KBM-7 (cell line): ENCODE data around the gene NBEA.
"Not testable (repeated sequence)": the region's sequence is repeated elsewhere in the genome, so short reads cannot be mapped to it uniquely, and the experiment has no call there.

Experiments
- DNase-seq: peaks from one replicate; pipeline ENCODE4 v3.0.0-alpha.2; 2015
- in situ Hi-C: fragments of 300-500 bp; cut with MboI; formaldehyde crosslinking; loops from 2 replicates; pipeline ENCODE4 v1.14.3; 2020; ENCODE audit warnings: low sequenced_read_pairs, low pct_unique_long_range_greater_than_20kb, mixed read lengths

Gene NBEA

DNA sequence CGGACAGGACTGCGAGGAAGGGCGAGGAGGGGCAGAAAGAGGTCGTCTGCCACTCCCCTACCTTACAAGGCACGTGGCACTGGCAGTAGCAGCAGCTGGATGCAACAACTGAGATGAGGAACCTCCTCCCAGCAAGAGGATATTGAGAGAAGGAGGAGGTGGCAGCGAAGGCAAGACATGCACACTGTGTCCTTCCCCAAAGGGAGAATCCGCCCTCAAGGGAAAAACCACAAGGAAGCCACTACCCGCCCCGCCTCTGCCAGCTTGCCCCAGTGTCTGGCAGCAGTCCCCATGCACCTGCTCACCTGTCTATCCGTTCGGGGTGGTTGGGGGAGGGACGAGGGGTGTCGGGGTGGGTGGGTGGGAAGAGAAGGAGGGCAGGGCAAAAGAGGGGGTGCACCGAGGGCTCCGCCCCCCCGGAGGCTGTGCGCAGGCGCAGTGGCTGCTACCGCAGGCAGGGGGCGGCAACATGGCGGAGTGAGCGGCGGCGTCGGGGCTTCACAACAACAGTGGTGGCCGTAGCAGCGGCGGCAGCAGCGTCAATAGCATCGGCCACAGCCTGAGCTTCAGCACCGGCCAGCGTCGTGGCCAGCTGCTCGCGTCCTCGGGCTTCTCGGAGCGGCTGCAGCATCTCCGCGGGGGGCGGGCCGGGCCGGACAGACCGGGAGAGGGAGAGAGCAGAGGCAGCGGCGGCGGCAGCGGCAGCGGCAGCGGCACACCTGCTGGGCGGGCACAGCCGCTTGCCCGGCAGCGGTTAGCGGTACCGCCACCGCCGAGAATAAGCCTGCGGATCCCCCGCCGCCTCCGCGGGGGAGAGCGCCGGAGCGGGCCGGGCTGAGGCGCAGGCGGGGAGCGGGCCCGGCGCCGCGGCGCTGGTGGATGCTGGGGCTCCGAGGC is at the start of gene NBEA:
Gene NBEA, plus strand, starts transcription at position 436 of the 897 bp plus-strand sequence. CDS start 551 bp downstream, outside the sequence.
- in situ Hi-C loops = no loop called here
- peak; percentile 88 for DNase-seq

GRCh38 chr13:34894756-34895155 is 47.3 kb upstream of the NBEA start:
- in situ Hi-C loops = no loop called here
- no peak for DNase-seq

DNA sequence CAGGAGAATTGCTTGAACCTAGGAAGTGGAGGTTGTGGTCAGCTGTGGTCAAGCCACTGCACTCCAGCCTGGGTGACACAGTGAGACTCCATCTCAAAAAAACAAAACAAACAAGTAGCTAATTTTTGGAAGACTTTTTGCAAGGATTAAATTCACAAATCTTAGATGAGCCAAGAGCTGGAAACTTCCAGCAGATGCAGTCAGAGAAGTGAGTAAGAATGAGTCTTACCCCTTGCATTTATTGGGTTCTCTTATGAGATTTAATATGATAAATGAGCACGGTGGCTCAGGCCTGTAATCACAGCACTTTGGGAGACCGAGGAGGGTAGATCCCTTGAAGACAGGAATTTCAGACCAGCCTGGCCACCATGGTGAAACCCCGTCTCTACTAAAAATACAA is 44.9 kb upstream of the NBEA start:
- no peak for DNase-seq
- in situ Hi-C loops = no loop called here

GRCh38 chr13:34899888-34900287 is 42.2 kb upstream of the NBEA start:
- in situ Hi-C loops = no loop called here
- DNase-seq = no peak

DNA sequence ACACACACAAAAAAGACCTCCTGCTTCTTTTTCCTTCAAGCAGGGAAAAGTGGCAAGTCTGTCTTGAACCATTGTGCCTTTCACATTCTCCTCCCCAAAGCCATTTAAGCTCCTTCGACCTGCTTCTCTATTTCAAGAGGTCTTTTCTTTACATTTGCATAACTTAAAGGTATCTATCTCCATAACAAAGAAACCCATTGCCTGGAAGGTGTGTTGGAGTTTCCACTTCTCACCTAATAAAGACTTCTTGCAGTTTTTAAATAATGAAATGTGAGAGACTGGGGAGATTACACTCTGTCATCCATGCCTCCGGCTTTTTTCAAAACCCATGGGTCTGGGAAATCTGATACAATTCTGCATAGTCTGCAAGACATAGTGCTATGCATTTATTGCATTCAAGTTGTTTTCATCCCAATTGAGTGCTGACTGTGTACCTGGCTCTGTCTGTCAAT is 41.8 kb upstream of the NBEA start:
- in situ Hi-C loops = no loop called here
- DNase-seq = no peak

DNA sequence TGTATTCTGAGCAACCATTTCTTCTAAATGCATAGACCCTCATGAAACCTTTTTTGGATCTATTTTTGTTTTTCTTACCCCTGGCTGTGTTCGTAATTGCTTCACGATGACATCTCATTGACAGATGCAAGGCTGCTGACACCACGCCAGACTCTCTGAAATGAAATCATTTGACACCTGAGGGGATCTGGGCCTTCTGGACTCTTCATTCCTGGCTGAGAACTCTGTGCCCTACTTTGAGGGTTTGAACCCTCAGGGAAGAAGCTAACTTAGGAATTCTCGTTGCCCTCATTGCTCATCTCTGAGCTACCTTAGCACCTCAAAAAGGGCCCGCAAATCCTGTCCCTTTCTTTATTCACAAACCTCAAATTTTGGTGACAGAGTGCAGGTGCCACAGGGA is 40.5 kb upstream of the NBEA start:
- in situ Hi-C loops = no loop called here
- DNase-seq = no peak

GRCh38 chr13:34911159-34911558 is 30.9 kb upstream of the NBEA start:
- no peak for DNase-seq
- in situ Hi-C loops = no loop called here

GRCh38 chr13:34913040-34913439 is 29.0 kb upstream of the NBEA start:
- peak; percentile 50 for DNase-seq

GRCh38 chr13:34914416-34914815 is 27.7 kb upstream of the NBEA start:
- in situ Hi-C loops = no loop called here
- no peak for DNase-seq

More at GRCh38 chr13:34913040-34913439, 29.0 kb upstream of the NBEA start:
- in situ Hi-C loops = no loop called here

DNA sequence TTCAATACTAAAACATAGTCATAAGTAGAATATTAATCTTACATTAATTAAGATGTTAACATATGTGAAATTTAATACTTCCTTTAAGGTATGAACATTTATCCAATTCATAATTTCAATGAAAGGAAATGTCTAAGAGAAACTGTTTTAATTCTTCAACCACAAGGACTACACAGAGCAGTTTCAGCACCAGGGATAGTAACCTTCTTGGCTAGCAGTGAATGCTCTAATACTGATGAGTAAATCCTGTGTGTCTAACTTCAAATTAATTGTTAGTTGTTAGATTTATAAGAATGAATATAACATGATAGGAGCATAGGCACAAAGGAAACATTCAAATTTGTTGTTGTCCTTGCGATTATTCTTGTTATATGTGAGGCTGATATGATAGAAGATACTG is 15.6 kb upstream of the NBEA start:
- DNase-seq = peak; percentile 17
- in situ Hi-C loops = no loop called here

DNA sequence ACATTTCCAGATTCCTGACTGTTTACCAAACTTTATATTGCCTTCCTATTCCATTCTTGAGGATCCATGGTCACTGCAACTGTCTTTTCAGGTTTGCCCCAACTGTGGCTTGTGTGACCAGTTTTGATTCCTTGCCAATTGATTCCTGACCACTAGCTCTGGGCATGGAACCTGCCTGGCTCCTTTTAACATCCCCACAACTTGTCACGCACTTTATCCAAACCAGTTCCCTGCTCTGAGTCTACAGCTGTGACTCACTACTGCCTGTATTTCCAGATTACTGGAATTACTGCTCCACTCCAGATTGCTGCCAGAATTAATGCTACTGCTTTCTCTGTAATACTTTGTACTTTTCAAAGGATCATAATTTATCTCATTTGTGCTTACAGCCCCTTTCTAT is 13.4 kb upstream of the NBEA start:
- in situ Hi-C loops, DNase-seq: not testable (repeated sequence)

DNA sequence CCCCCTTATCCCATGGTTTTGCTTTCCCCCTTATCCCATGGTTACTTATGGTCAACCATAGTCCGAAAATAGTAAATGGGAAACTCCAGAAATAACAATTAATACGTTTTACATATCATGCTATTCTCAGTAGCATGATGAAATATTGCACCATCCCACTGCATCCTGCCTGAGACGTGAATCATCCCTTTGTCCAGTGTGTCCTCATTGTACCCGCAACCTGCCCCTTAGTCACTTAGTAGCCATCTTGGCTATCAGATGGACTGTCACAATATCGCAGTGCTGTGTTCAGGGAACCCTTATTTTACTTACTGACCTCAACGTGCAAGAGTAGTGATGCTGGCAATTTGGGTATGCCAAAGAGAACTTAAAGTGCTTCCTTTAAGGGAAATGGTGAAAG is 10.5 kb upstream of the NBEA start:
- in situ Hi-C loops = no loop called here
- no peak for DNase-seq

- DNase-seq = no peak
- in situ Hi-C loops = no loop called here
Observed at GRCh38 chr13:34933349-34933748, 8.7 kb upstream of the NBEA start.

DNA sequence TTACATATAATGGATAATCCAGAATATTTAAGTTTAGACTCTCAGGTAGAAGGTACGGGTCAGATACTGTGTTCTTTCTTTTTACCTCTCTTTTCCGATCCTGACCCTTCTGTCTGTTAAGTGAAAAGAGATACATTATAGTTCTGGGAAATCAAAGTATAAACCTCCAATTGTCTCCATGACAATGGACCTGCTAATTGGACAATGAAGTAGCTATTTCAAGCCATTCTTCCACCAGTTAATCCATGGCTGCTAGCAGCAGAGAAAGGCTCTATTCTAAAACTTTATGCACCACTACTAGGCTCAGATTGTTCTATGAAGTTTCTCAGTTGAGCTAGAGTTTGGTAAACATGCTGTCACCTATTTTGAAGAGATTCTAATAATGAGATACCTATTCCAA is 8.3 kb upstream of the NBEA start:
- no peak for DNase-seq
- in situ Hi-C loops = no loop called here

DNA sequence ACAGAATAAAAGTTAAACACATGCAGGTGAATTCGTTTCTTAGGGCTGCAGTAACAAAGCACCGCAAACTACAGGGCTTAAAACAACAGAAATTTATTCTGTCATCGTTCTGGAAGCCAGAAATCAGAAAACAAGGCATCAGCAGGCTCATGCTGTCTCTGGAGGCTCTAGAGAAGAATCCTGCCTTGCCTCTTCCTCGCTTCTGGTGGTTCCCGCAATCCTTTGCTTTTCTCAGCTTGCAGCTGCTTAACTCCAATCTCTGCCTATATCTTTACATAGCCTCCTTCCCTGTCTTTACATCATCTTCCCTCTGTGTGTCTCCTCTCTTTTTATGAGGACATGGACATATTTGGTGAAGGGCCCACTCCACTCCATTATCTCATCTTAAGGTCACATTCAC is 6.2 kb upstream of the NBEA start:
- in situ Hi-C loops = no loop called here
- DNase-seq = no peak

DNA sequence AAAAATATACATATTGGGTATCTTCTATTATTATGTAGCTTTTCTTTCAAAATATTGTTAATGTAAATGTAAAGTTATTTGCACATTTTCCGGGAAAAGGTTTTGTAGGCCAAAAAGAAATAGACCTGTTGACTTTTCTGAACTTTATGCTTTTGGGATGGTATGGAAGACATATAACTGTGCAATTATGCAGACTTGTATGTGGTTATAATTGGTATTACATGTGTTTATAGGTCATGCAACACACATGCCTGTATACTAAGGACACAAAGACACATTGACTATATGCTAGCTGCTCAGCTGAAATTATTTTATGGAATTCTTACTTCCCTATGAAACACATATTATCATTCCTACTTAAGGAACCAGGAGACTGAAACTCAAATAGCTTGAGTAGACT is 2.3 kb upstream of the NBEA start:
- no peak for DNase-seq
- in situ Hi-C loops = no loop called here

DNA sequence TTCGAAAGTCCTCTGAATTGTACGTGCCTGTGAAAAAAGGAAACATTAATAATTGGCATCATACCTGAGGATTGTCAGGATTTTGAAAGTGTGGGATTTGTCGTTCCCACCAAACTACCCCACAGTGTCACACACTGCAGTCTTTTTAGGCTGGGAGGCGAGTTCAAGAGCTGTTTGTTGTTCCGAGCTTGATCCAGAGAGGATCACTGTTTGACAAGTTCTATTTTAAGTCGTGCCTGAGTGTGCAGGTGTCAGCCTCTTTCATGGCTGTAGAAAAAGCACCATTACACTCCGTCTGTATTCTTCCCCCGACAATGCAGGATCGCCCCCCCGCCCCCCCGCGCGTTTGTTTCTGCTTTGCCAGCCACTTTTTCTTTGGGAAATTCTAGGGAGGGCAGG is 635 bp upstream of the NBEA start:
- no peak for DNase-seq
- in situ Hi-C loops = no loop called here

DNA sequence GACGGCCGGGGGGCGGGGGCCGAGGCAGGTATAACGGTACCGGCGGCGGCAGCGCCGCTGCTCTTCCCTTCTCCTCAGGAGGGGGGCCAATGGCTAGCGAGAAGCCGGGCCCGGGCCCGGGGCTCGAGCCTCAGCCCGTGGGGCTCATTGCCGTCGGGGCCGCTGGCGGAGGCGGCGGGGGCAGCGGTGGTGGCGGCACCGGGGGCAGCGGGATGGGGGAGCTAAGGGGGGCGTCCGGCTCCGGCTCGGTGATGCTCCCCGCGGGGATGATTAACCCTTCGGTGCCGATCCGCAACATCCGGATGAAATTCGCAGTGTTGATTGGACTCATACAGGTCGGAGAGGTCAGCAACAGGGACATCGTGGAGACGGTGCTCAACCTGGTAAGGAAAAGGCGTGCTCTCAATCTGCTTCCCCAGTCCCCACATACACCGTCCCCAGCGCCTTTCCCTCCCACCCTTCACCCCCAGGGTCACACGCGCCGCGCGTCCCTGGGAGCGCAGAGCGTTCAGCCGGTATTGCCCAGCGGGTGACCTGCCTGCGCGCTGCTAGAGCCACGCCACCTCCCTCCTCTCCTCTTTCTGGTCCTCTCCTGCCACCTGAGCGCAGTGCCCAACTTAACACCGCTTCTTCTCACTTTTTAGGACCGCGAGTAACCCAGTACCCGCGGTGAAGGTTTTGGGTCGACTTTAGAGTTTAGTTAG is 814 bp downstream of the NBEA start:
- in situ Hi-C loops = no loop called here
- DNase-seq = peak; percentile 29

- in situ Hi-C loops = no loop called here
- peak; percentile 13 for DNase-seq
Observed at GRCh38 chr13:34943436-34944273, 1.6 kb downstream of the NBEA start.

GRCh38 chr13:34944274-34944634 is 2.2 kb downstream of the NBEA start:
- no peak for DNase-seq
- in situ Hi-C loops = no loop called here
